Stimulated activated CD8-positive, alpha-beta memory T cell treated with anti-CD3 and anti-CD28 coated beads, Interleukin-4, amount 100 ng/mL, for 48 hours (primary cell): ENCODE results near the gene RNF41.

Experiments
- DNase-seq: peaks from one replicate; pipeline ENCODE4 v3.0.0-alpha.2; 2020

The RNF41 gene

GRCh38 chr12:56242986-56243385, 21.3 kb upstream of the RNF41 start:
- DNase-seq, result no peak

- no peak for DNase-seq
Measured at GRCh38 chr12:56241424-56242303, 19.9 kb upstream of the RNF41 start.

GRCh38 chr12:56237552-56237951, 15.8 kb upstream of the RNF41 start:
- DNase-seq, result no peak

- no peak for DNase-seq
Measured at GRCh38 chr12:56236985-56237384, 15.3 kb upstream of the RNF41 start.

- DNase-seq, result no peak
Measured at GRCh38 chr12:56236091-56236490, 14.4 kb upstream of the RNF41 start.

GRCh38 chr12:56234746-56235436, 13.2 kb upstream of the RNF41 start:
- no peak for DNase-seq

GRCh38 chr12:56231184-56231582, 9.5 kb upstream of the RNF41 start:
- no peak for DNase-seq

- DNase-seq, result no peak
Measured at GRCh38 chr12:56230432-56231183, 8.9 kb upstream of the RNF41 start.

- DNase-seq, result no peak
Measured at GRCh38 chr12:56229916-56230431, 8.3 kb upstream of the RNF41 start, which contains the start of gene SLC39A5. Gene SLC39A5, plus strand, starts transcription at chr12:56230051. Its CDS starts 1,224 bp downstream, at chr12:56231275.

DNA sequence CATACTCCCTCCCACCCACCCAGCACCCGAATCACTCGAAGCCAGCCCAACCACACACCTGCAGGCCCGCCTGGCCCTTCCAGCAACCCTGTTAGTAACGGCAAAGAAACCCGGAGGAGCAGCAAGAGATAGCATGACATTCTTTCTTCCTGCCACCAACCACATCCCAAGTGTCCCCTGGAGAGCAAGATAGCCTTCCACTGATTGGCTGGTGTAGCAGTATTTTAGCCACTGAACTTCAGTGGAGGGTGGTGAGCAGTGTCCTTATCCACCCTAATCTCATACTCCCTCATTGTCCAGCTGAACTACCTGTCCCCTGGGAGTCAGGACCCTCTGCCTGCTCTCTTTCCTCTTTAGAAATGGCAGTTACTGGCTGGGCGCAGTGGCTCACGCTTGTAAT, 7.4 kb upstream of the RNF41 start:
- DNase-seq, result no peak

DNA sequence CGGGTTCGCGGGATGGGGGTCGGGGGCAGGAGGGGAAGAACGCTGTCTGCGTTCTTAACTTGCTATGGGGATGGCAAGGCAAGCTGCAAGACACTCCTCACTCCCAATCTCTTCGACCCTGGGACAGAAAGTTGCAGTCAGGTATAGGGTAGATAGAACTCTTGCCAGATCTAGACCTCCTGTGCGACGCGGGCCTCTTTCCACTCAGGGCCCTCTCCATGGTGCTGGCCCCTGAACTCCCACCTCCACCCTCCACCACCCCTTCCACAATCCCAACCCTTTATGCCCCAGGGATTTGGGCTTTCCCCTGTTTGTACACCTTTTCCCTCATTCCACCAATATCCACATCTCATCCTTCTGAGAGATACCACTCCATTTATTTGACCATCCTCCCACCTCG, 3.2 kb upstream of the RNF41 start:
- no peak for DNase-seq

GRCh38 chr12:56224102-56224701, 2.5 kb upstream of the RNF41 start, which contains the start of gene NABP2:
Gene NABP2, plus strand, starts transcription at chr12:56224342. Its CDS starts 515 bp downstream, at chr12:56224857.
- DNase-seq, result peak; percentile 97

- DNase-seq, result no peak
Measured at GRCh38 chr12:56223571-56224101, 1.9 kb upstream of the RNF41 start.

DNA sequence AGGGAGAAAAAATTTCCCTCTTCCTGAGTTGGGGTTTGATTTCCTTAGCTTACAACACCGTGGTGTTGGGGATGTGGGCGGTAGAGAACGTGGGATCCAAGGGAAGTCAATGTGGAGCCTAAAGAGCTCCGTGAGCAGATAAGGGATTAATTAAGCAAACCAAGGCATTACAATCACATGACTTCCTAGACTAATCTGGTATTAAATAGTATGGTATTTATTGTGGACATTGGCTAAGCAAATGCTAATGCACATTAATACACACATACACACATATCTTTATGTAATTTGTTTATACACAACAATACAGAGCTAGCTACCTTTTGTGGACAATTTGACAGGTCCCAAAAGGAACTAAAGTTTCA, 791 bp upstream of the RNF41 start:
- no peak for DNase-seq

GRCh38 chr12:56221232-56221756, 428 bp downstream of the RNF41 start:
- no peak for DNase-seq

DNA sequence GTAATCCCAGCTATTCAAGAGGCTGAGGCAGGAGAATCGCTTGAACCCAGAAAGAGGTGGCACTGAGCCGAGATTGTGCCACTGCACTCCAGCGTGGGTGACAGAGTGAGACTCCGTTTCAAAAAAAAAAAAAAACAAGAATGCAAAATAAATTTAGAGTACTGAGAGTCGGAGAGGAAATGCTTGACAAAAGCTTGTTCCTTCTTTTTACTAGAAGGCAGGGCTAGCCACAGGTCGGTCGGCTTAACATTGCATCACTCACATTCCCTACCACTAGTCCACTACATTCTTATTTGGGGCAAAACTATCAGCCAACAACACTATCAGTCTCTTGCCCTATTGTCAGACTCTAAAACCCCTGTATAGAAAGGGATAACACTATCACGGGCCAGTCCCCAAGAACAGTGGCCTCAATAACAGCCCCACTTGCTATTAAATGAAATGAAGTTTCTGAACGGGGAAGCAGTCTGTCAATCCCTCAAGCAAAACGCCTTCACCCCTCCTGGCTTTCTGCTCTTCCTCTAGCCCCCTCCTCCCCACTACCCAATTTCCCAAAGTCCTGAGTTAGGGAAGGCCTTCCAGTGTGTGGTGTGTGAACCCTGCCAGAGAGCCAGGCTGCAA, 1.0 kb downstream of the RNF41 start:
- DNase-seq, result no peak

DNA sequence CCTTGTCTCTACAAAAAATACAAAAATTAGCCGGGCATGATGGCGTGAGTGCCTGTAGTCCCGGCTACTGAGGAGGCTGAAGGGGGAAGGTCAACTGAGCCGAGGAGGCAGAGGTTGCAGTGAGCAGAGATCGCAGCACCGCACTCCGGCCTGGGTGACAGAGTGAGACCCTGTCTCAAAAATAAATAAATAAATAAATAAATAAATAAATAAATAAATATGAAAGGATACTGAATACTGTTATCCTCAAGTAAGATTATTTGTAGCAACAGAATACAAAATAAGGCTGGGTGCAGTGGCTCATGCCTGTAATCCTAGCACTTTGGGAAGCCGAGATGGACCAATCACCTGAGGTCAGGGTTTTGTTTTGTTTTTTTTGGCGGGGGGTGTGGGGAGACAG, 1.9 kb downstream of the RNF41 start:
- no peak for DNase-seq

GRCh38 chr12:56216461-56216860, 5.3 kb downstream of the RNF41 start:
- DNase-seq, result no peak

- DNase-seq, result no peak
Measured at GRCh38 chr12:56213878-56214277, 7.8 kb downstream of the RNF41 start.

GRCh38 chr12:56212361-56212760, 9.4 kb downstream of the RNF41 start:
- DNase-seq, result no peak

GRCh38 chr12:56208006-56208405, 13.7 kb downstream of the RNF41 start:
- DNase-seq, result no peak
